Smooth muscle cell (in vitro differentiated cells): ENCODE measurements around the gene TRIM7. TPM values are rescaled to one million over a fixed set of nuclear protein-coding genes. Genes with fewer than 3 reads are reported as not detected.
"Not testable (repeated sequence)": the region's sequence is repeated elsewhere in the genome, so short reads cannot be mapped to it uniquely, and the experiment has no call there.

Experiments used
- DNase-seq: peaks from one replicate; lab custom pipeline; 2025; ENCODE audit not compliant: unreplicated experiment; lab: John Stamatoyannopoulos, UW
- H2AFZ ChIP-seq: fragments of 200-600 bp; sonication (generic); 2 replicates; pipeline ENCODE4 v1.6.0; 2016; ENCODE audit warnings: antibody characterized with exemption, low read depth, mild to moderate bottlenecking
- H3F3A ChIP-seq: fragments of 200-600 bp; sonication (generic); 2 replicates; pipeline ENCODE4 v1.6.0; 2017; ENCODE audit warnings: antibody characterized with exemption, low read depth
- H3K27ac ChIP-seq: fragments of 200-600 bp; sonication (generic); 2 replicates; pipeline ENCODE4 v1.5.1; 2016; ENCODE audit warnings: low read depth, mild to moderate bottlenecking
- H3K27me3 ChIP-seq: fragments of 200-600 bp; sonication (generic); 2 replicates; pipeline ENCODE4 v1.6.1; 2016; ENCODE audit warnings: low read depth, mild to moderate bottlenecking
- H3K36me3 ChIP-seq: fragments of 200-600 bp; sonication (generic); 2 replicates; pipeline ENCODE4 v1.5.1; 2016; ENCODE audit warnings: low read depth
- H3K4me1 ChIP-seq: fragments of 200-600 bp; sonication (generic); 2 replicates; pipeline ENCODE4 v1.5.1; 2016; ENCODE audit warnings: low read depth
- H3K4me2 ChIP-seq: fragments of 200-600 bp; sonication (generic); 2 replicates; pipeline ENCODE4 v1.6.0; 2016; ENCODE audit warnings: mild to moderate bottlenecking
- H3K4me3 ChIP-seq: fragments of 200-600 bp; sonication (generic); 2 replicates; pipeline ENCODE4 v1.5.1; 2016; ENCODE audit warnings: mild to moderate bottlenecking
- H3K79me2 ChIP-seq: fragments of 200-600 bp; sonication (generic); 2 replicates; pipeline ENCODE4 v1.6.0; 2016; ENCODE audit warnings: low read depth, mild to moderate bottlenecking
- H3K9ac ChIP-seq: fragments of 200-600 bp; sonication (generic); 2 replicates; pipeline ENCODE4 v1.6.0; 2016; ENCODE audit warnings: low read depth
- H3K9me3 ChIP-seq: fragments of 200-600 bp; sonication (generic); replicated peaks from 2 replicates; pipeline ENCODE4 v1.5.1; 2016; ENCODE audit warnings: low read depth
- H4K20me1 ChIP-seq: fragments of 200-600 bp; sonication (generic); 2 replicates; pipeline ENCODE4 v1.6.0; 2016; ENCODE audit warnings: low read depth
- CTCF ChIP-seq: fragments of 200-600 bp; sonication (generic); IDR thresholded peaks from 2 replicates; pipeline ENCODE4 v1.5.1; 2017; ENCODE audit warnings: borderline replicate concordance, mild to moderate bottlenecking, antibody characterized with exemption; ENCODE audit not compliant: insufficient read depth, poor library complexity, severe bottlenecking
- WGBS: methylation state at CpG from one replicate; pipeline ENCODE4 v1.1.7; 2016; ENCODE audit warnings: low lambda C conversion rate; 5-methylcytosine and 5-hydroxymethylcytosine counted together
- polyA plus RNA-seq: library from polyadenylated mRNA; unstranded; fragments of >200 nt; fragmentation: Nextera tagmentation; extraction: Ambion mirVana; gene quantifications from 2 replicates; pipeline ENCODE4 v1.2.1, GENCODE V29; 2016
- total RNA-seq: library from RNA; depleted of rRNA; stranded (reverse); fragments of >200 nt; gene quantifications from 2 replicates; pipeline ENCODE4 v1.2.3, GENCODE V29; 2014

The TRIM7 gene
- total and polyA plus RNA-seq, 2 experiments from 2014 or later: not detected

GRCh38 chr5:181217111-181217802 is 12.3 kb upstream of the TRIM7 start:
- WGBS: 2% methylated on average over 44 of the region's 46 CpGs

GRCh38 chr5:181215997-181216989 is 11.3 kb upstream of the TRIM7 start:
- TF ChIP-seq CTCF: no peak
- H2AFZ ChIP-seq: no peak overlapping the region
- H3K36me3 ChIP-seq: no peaks in the 10 kb centered on the region
- DNase-seq: no peak
- H3K27ac ChIP-seq: no peak overlapping the region
- H4K20me1 ChIP-seq: no peaks in the 10 kb centered on the region
- no peaks in the 10 kb centered on the region for H3K9me3 ChIP-seq
- H3K4me3 ChIP-seq: peak overlapping the region; percentile 47
- no peak overlapping the region for H3K9ac ChIP-seq
- H3K79me2 ChIP-seq: no peaks in the 10 kb centered on the region
- H3K4me1 ChIP-seq: no peaks in the 10 kb centered on the region
- no peaks in the 10 kb centered on the region for H3K27me3 ChIP-seq
- WGBS: 61% methylated on average over 44 of the region's 44 CpGs
- peaks cover 15% of the 10 kb centered on the region for H3F3A ChIP-seq
- H3K4me2 ChIP-seq: peak overlapping the region; percentile 78

More at GRCh38 chr5:181217111-181217802, 12.3 kb upstream of the TRIM7 start:
- Histone ChIP-seq H4K20me1 (no peaks in the 10 kb centered on the region), H3K36me3 (no peaks in the 10 kb centered on the region), H3K4me1 (no peaks in the 10 kb centered on the region), H3K9ac (no peak overlapping the region), H3K9me3 (no peaks in the 10 kb centered on the region), H3K79me2 (no peaks in the 10 kb centered on the region), H3F3A (peaks cover 23% of the 10 kb centered on the region), H2AFZ (peak overlapping the region; percentile 38), H3K27me3 (no peaks in the 10 kb centered on the region), H3K27ac (no peak overlapping the region), H3K4me2 (peak overlapping the region; percentile 78), H3K4me3 (peak overlapping the region; percentile 47)
- no peak for TF ChIP-seq CTCF
- no peak for DNase-seq

GRCh38 chr5:181214249-181214648 is 9.3 kb upstream of the TRIM7 start:
- not testable (repeated sequence) for H3K79me2 ChIP-seq, H3K9me3 ChIP-seq, H3F3A ChIP-seq, DNase-seq, H3K4me1 ChIP-seq, H3K4me3 ChIP-seq, H3K4me2 ChIP-seq, H4K20me1 ChIP-seq, H3K36me3 ChIP-seq, H3K9ac ChIP-seq, H3K27me3 ChIP-seq, H2AFZ ChIP-seq, H3K27ac ChIP-seq
- WGBS: 87% methylated on average over 10 of the region's 10 CpGs

- Histone ChIP-seq H3K27ac (no peak overlapping the region), H3F3A (peaks cover 10% of the 10 kb centered on the region), H3K9me3 (no peaks in the 10 kb centered on the region), H4K20me1 (no peaks in the 10 kb centered on the region), H2AFZ (no peak overlapping the region), H3K27me3 (no peaks in the 10 kb centered on the region), H3K9ac (no peak overlapping the region), H3K4me1 (no peaks in the 10 kb centered on the region), H3K36me3 (no peaks in the 10 kb centered on the region), H3K4me2 (no peak overlapping the region), H3K4me3 (no peak overlapping the region), H3K79me2 (no peaks in the 10 kb centered on the region)
- TF ChIP-seq CTCF: no peak
- 58% methylated on average over 2 of the region's 2 CpGs for WGBS
- DNase-seq: no peak
Measured at GRCh38 chr5:181212934-181213333, 7.9 kb upstream of the TRIM7 start.
